ENCODE data around the gene IBA57. TPM values are rescaled to one million over a fixed set of nuclear protein-coding genes. Genes with fewer than 3 reads are reported as not detected.

IBA57 gene
- total RNA-seq = 1 to 10 TPM; 6.8 to 7.9 TPM
- 1 to 10 TPM; 5.8 to 9.9 TPM for polyA plus RNA-seq (ENCODE audit: insufficient read length in 2 of 2)
- long read RNA-seq, donor 1, full-length matches to known transcripts = 4 of 4 reads
- long read RNA-seq, donor 1, partial matches to known transcripts = 0 of 4 reads
- long read RNA-seq, donor 1, other reads (novel, unspliced or antisense) = 0 of 4 reads
- long read RNA-seq, donor 2, full-length matches to known transcripts = 1 of 1 reads
- long read RNA-seq, donor 2, partial matches to known transcripts = 0 of 1 reads
- long read RNA-seq, donor 2, other reads (novel, unspliced or antisense) = 0 of 1 reads
- long read RNA-seq, donor 3, full-length matches to known transcripts = 1 of 1 reads
- long read RNA-seq, donor 3, partial matches to known transcripts = 0 of 1 reads
- long read RNA-seq, donor 3, other reads (novel, unspliced or antisense) = 0 of 1 reads
- long read RNA-seq, donor 4, full-length matches to known transcripts = 1 of 1 reads
- long read RNA-seq, donor 4, partial matches to known transcripts = 0 of 1 reads
- long read RNA-seq, donor 4, other reads (novel, unspliced or antisense) = 0 of 1 reads

GRCh38 chr1:228165372-228166169 lies at the start of gene IBA57:
IBA57 (plus strand) TSS chr1:228165804; CDS start chr1:228165817, 13 bp downstream.
- Histone ChIP-seq H3K36me3 (ENCODE audit: control insufficient read depth, insufficient read depth, low read length) (peaks cover 19% of the 10 kb centered on the region), H3K9me3 (ENCODE audit: control insufficient read depth, insufficient read depth, low read length) (no peaks in the 10 kb centered on the region), H3K27ac (ENCODE audit: low read depth, low read length) (peak within 1 kb of the TSS; percentile 92), H3K4me3 (ENCODE audit: low read depth, low read length) (peak within 1 kb of the TSS; percentile 70), H3K27me3 (ENCODE audit: control insufficient read depth, insufficient read depth, low read length) (peaks cover 9% of the 10 kb centered on the region), H3K4me1 (ENCODE audit: control insufficient read depth, insufficient read depth, low read length) (peaks cover 32% of the 10 kb centered on the region)
- WGBS (ENCODE audit: insufficient coverage) = under 1% methylated on average over 93 of the region's 93 CpGs
- peak; percentile 90 to 99 (median 95) for DNase-seq (ENCODE audit: low read depth in 4 of 6, low spot score in 6 of 6)

DNA sequence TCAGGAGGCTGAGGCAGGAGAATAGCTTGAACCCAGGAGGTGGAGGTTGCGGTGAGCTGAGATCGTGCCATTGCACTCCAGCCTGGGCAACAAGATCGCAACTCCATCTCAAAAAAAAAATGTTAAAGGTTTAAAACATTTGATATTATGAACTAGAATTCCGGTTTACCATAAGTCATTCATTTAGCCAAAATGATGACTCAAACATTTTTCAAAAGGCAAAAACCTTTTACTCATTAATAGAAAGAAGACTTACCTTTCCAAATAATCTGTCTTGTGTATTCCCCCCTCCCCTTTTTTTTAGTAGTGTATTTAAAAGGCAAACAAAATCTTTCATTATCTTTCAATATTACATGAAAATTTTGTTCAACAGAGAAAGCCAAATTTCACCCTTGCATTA lies 48.3 kb upstream of the IBA57 start:
- Histone ChIP-seq H3K36me3 (ENCODE audit: control insufficient read depth, insufficient read depth, low read length) (no peaks in the 10 kb centered on the region), H3K4me3 (ENCODE audit: low read depth, low read length) (no peak overlapping the region), H3K9me3 (ENCODE audit: control insufficient read depth, insufficient read depth, low read length) (no peaks in the 10 kb centered on the region), H3K27me3 (ENCODE audit: control insufficient read depth, insufficient read depth, low read length) (no peaks in the 10 kb centered on the region), H3K4me1 (ENCODE audit: control insufficient read depth, insufficient read depth, low read length) (no peaks in the 10 kb centered on the region), H3K27ac (ENCODE audit: low read depth, low read length) (no peak overlapping the region)
- no peak for DNase-seq (ENCODE audit: low read depth in 4 of 6, low spot score in 6 of 6)
- no CpG with 5 or more reads among the region's 4 CpGs for WGBS (ENCODE audit: insufficient coverage)

- no peaks in the 10 kb centered on the region for H3K9me3 ChIP-seq (ENCODE audit: control insufficient read depth, insufficient read depth, low read length)
- DNase-seq (ENCODE audit: low read depth in 4 of 6, low spot score in 6 of 6) = no peak
- H3K4me3 ChIP-seq (ENCODE audit: low read depth, low read length) = no peak overlapping the region
- no peaks in the 10 kb centered on the region for H3K36me3 ChIP-seq (ENCODE audit: control insufficient read depth, insufficient read depth, low read length)
- WGBS (ENCODE audit: insufficient coverage) = no CpG with 5 or more reads among the region's 2 CpGs
- no peaks in the 10 kb centered on the region for H3K4me1 ChIP-seq (ENCODE audit: control insufficient read depth, insufficient read depth, low read length)
- no peaks in the 10 kb centered on the region for H3K27me3 ChIP-seq (ENCODE audit: control insufficient read depth, insufficient read depth, low read length)
- H3K27ac ChIP-seq (ENCODE audit: low read depth, low read length) = no peak overlapping the region
Observed at GRCh38 chr1:228118040-228118439, 47.6 kb upstream of the IBA57 start.

GRCh38 chr1:228120351-228120750 lies 45.3 kb upstream of the IBA57 start:
- H3K27ac ChIP-seq (ENCODE audit: low read depth, low read length) = no peak overlapping the region
- no peak for DNase-seq (ENCODE audit: low read depth in 4 of 6, low spot score in 6 of 6)
- no CpG with 5 or more reads among the region's 1 CpG for WGBS (ENCODE audit: insufficient coverage)
- no peaks in the 10 kb centered on the region for H3K4me1 ChIP-seq (ENCODE audit: control insufficient read depth, insufficient read depth, low read length)
- H3K4me3 ChIP-seq (ENCODE audit: low read depth, low read length) = no peak overlapping the region
- H3K27me3 ChIP-seq (ENCODE audit: control insufficient read depth, insufficient read depth, low read length) = no peaks in the 10 kb centered on the region
- H3K9me3 ChIP-seq (ENCODE audit: control insufficient read depth, insufficient read depth, low read length) = no peaks in the 10 kb centered on the region
- H3K36me3 ChIP-seq (ENCODE audit: control insufficient read depth, insufficient read depth, low read length) = no peaks in the 10 kb centered on the region

DNA sequence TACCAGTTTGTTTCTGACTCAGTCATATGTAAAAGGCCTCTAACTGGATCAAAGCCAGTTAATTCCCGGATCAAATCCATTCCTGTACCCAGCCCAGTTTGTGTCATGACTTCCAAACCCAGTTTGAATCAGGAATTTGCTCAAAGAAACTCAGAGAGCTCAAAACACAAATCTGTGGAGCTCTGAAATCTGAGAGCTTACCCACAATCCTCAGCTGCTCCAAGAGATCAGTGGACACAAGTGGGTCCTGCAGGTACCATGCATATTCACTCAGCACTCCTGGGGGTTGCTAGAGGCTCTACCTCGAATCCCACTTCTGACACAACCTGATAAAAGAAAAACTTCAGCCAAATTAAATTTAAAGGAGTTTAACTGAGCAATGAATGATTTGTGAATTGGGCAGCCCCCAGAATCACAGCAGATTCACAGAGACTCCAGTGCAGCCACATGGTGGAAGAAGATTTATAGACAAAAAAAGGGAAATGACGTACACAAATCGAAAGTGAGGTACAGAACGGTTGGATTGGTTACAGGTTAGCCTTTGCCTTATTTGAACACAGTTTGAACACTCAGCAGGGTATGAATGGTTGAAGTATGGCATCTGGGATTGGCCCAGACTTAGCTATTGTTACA lies 44.6 kb upstream of the IBA57 start:
- WGBS (ENCODE audit: insufficient coverage) = 73% methylated on average over 4 of the region's 5 CpGs
- Histone ChIP-seq H3K36me3 (ENCODE audit: control insufficient read depth, insufficient read depth, low read length) (no peaks in the 10 kb centered on the region), H3K27me3 (ENCODE audit: control insufficient read depth, insufficient read depth, low read length) (no peaks in the 10 kb centered on the region), H3K27ac (ENCODE audit: low read depth, low read length) (no peak overlapping the region), H3K4me3 (ENCODE audit: low read depth, low read length) (no peak overlapping the region), H3K4me1 (ENCODE audit: control insufficient read depth, insufficient read depth, low read length) (no peaks in the 10 kb centered on the region), H3K9me3 (ENCODE audit: control insufficient read depth, insufficient read depth, low read length) (no peaks in the 10 kb centered on the region)
- no peak for DNase-seq (ENCODE audit: low read depth in 4 of 6, low spot score in 6 of 6)

DNA sequence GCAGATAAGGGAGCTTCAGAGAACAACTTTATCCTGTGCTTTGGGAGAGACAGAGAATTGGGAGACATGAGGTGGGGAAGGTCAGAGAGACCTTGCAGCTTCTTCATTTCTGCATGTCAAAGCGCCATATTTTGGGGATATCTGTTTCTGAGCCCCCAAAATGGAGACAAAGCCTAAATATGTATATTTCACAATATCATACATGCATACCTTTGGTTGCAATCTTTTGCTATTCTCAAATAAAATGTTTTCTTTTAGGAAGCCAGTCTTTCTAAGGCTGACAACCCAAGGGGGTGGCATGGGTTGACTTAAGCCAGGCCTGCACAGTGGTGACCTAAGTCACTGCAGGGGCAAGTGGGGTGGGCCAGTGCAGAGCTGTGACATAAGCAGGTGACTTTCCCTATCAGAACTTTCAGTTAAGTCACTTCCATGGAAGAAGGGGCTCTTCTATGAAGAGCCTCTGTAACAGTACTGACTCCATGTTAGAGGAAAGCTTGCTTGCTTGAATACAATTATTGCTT lies 42.6 kb upstream of the IBA57 start:
- no CpG with 5 or more reads among the region's 1 CpG for WGBS (ENCODE audit: insufficient coverage)
- no peaks in the 10 kb centered on the region for H3K4me1 ChIP-seq (ENCODE audit: control insufficient read depth, insufficient read depth, low read length)
- no peak overlapping the region for H3K27ac ChIP-seq (ENCODE audit: low read depth, low read length)
- no peaks in the 10 kb centered on the region for H3K9me3 ChIP-seq (ENCODE audit: control insufficient read depth, insufficient read depth, low read length)
- H3K36me3 ChIP-seq (ENCODE audit: control insufficient read depth, insufficient read depth, low read length) = no peaks in the 10 kb centered on the region
- no peak overlapping the region for H3K4me3 ChIP-seq (ENCODE audit: low read depth, low read length)
- H3K27me3 ChIP-seq (ENCODE audit: control insufficient read depth, insufficient read depth, low read length) = no peaks in the 10 kb centered on the region
- no peak for DNase-seq (ENCODE audit: low read depth in 4 of 6, low spot score in 6 of 6)

GRCh38 chr1:228123505-228123904 lies 42.1 kb upstream of the IBA57 start:
- H3K27me3 ChIP-seq (ENCODE audit: control insufficient read depth, insufficient read depth, low read length) = no peaks in the 10 kb centered on the region
- no peak overlapping the region for H3K27ac ChIP-seq (ENCODE audit: low read depth, low read length)
- H3K36me3 ChIP-seq (ENCODE audit: control insufficient read depth, insufficient read depth, low read length) = no peaks in the 10 kb centered on the region
- no peak for DNase-seq (ENCODE audit: low read depth in 4 of 6, low spot score in 6 of 6)
- 60% methylated on average over 2 of the region's 2 CpGs for WGBS (ENCODE audit: insufficient coverage)
- no peaks in the 10 kb centered on the region for H3K9me3 ChIP-seq (ENCODE audit: control insufficient read depth, insufficient read depth, low read length)
- no peak overlapping the region for H3K4me3 ChIP-seq (ENCODE audit: low read depth, low read length)
- H3K4me1 ChIP-seq (ENCODE audit: control insufficient read depth, insufficient read depth, low read length) = no peaks in the 10 kb centered on the region

GRCh38 chr1:228125185-228125584 lies 40.4 kb upstream of the IBA57 start:
- no peaks in the 10 kb centered on the region for H3K9me3 ChIP-seq (ENCODE audit: control insufficient read depth, insufficient read depth, low read length)
- H3K27me3 ChIP-seq (ENCODE audit: control insufficient read depth, insufficient read depth, low read length) = peaks cover under 1% of the 10 kb centered on the region
- H3K4me1 ChIP-seq (ENCODE audit: control insufficient read depth, insufficient read depth, low read length) = no peaks in the 10 kb centered on the region
- no peaks in the 10 kb centered on the region for H3K36me3 ChIP-seq (ENCODE audit: control insufficient read depth, insufficient read depth, low read length)
- no peak overlapping the region for H3K27ac ChIP-seq (ENCODE audit: low read depth, low read length)
- no peak for DNase-seq (ENCODE audit: low read depth in 4 of 6, low spot score in 6 of 6)
- no peak overlapping the region for H3K4me3 ChIP-seq (ENCODE audit: low read depth, low read length)
- 73% methylated on average over 4 of the region's 5 CpGs for WGBS (ENCODE audit: insufficient coverage)

DNA sequence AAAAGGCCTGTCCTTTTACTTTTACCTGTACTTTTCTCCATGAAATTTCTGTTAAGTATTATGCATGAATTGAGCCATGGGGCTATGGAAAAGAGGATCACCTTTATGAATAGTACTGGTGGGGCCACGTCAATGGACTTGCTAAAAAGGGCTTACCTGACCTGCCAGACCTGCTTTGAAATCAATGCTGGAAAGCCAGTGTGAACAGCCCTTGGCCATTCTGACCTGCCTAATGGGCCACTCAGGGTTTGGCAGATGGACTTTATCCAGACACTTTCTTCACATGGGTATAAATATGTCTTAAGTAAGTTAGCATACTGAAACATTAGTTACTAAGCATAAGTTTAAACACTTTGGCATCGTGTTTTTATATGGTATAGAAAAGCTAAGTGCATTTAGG lies 33.8 kb upstream of the IBA57 start:
- Histone ChIP-seq H3K36me3 (ENCODE audit: control insufficient read depth, insufficient read depth, low read length) (no peaks in the 10 kb centered on the region), H3K4me3 (ENCODE audit: low read depth, low read length) (no peak overlapping the region), H3K27ac (ENCODE audit: low read depth, low read length) (no peak overlapping the region), H3K4me1 (ENCODE audit: control insufficient read depth, insufficient read depth, low read length) (no peaks in the 10 kb centered on the region), H3K9me3 (ENCODE audit: control insufficient read depth, insufficient read depth, low read length) (no peaks in the 10 kb centered on the region), H3K27me3 (ENCODE audit: control insufficient read depth, insufficient read depth, low read length) (peaks cover 10% of the 10 kb centered on the region)
- WGBS (ENCODE audit: insufficient coverage) = 91% methylated on average over 1 of the region's 2 CpGs
- no peak for DNase-seq (ENCODE audit: low read depth in 4 of 6, low spot score in 6 of 6)

Measured in spinal cord (tissue), 10 donors.